Bronchial epithelial cell (primary cell): Measurements from ENCODE around the gene OR4D1. TPM values are rescaled to one million over a fixed set of nuclear protein-coding genes. Genes with fewer than 3 reads are reported as not detected.
"Not testable (repeated sequence)": the region's sequence is repeated elsewhere in the genome, so short reads cannot be mapped to it uniquely, and the experiment has no call there.

Experiments used
- DNase-seq: peaks from one replicate; pipeline ENCODE4 v3.0.0-alpha.2; 2010; ENCODE audit warnings: low read depth
- FAIRE-seq: peaks from 2 replicates; lab custom pipeline; 2011; peaks lifted over from hg19 to GRCh38; lab: Jason Lieb, UNC
- H3K27me3 ChIP-seq: 2 replicates; pipeline ENCODE4 v1.5.1; 2011; ENCODE audit warnings: low read length; ENCODE audit not compliant: control insufficient read depth, insufficient read depth
- H3K36me3 ChIP-seq: 2 replicates; pipeline ENCODE4 v1.5.1; 2011; ENCODE audit warnings: low read length; ENCODE audit not compliant: control insufficient read depth, insufficient read depth
- H3K4me3 ChIP-seq: 2 replicates; pipeline ENCODE4 v1.5.1; 2011; ENCODE audit warnings: mild to moderate bottlenecking, low read depth, low read length, control low read depth
- total RNA-seq: library from RNA; depleted of rRNA; stranded (reverse); fragments of >200 nt; gene quantifications from 2 replicates; pipeline ENCODE4 v1.2.1, GENCODE V29; 2014
- TF ChIP-seq, protein P1 (sequence below): IDR thresholded peaks from 2 replicates; pipeline ENCODE4 v1.5.1; 2011; ENCODE audit warnings: mild to moderate bottlenecking, moderate library complexity, low read length, control low read depth, inconsistent platforms; ENCODE audit not compliant: insufficient read depth, severe bottlenecking

OR4D1 gene
- not detected in 2 replicates for total RNA-seq

DNA sequence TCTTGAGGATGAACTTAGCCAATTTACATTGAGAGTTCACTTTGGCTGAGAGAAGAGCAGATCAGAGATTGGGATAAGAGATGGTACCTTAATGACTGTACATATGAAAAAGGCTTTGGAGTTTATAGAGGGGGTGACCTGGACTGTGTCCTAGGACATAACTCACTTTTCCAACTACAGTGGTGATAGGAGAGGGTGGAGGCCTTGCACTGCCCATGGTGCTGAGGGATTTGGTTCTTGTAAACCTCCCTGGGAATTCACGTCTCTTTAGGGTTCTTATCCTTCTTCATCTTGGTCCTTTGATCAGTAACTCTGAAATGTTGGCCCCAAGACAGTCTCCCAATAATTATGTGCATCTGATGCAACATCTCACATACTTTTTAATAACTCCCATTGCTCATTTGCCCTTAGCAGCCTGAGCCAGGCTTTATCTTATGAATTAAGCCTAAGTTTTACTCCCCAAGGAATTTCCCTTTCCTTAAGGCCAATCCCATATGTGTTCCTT, at the start of gene OR4D1:
TSS of gene OR4D1 (plus strand) at position 455 of the 505 bp plus-strand sequence. CDS start 6,770 bp downstream, outside the sequence.
- H3K36me3 ChIP-seq: no peaks in the 10 kb centered on the region
- H3K4me3 ChIP-seq: no peak within 1 kb of the TSS
- DNase-seq: no peak
- peaks cover 7% of the 10 kb centered on the region for H3K27me3 ChIP-seq
- TF ChIP-seq, protein P1, sequence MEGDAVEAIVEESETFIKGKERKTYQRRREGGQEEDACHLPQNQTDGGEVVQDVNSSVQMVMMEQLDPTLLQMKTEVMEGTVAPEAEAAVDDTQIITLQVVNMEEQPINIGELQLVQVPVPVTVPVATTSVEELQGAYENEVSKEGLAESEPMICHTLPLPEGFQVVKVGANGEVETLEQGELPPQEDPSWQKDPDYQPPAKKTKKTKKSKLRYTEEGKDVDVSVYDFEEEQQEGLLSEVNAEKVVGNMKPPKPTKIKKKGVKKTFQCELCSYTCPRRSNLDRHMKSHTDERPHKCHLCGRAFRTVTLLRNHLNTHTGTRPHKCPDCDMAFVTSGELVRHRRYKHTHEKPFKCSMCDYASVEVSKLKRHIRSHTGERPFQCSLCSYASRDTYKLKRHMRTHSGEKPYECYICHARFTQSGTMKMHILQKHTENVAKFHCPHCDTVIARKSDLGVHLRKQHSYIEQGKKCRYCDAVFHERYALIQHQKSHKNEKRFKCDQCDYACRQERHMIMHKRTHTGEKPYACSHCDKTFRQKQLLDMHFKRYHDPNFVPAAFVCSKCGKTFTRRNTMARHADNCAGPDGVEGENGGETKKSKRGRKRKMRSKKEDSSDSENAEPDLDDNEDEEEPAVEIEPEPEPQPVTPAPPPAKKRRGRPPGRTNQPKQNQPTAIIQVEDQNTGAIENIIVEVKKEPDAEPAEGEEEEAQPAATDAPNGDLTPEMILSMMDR: no peak
- FAIRE-seq: no peak

DNA sequence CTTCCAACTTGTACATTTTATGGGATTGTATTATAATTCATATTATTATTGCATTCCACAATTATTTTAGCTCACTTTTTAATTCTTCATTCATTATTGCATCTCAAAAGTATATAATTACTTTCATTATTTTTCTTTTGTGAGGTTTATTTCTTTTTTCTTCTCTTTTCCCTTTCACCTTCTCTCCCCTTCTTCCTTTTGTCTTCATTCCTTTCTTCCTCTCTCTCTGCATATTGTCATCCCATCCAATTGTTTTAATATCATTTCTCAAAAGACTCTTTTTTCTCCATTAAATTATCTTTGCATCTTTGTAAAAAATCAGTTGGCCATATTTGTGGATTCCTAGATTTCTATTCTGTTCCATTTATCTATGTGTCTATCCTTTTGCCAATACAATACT, 47.7 kb upstream of the OR4D1 start:
- FAIRE-seq: no peak
- no peak for DNase-seq
- Histone ChIP-seq H3K27me3 (no peaks in the 10 kb centered on the region), H3K36me3 (no peaks in the 10 kb centered on the region), H3K4me3 (no peak overlapping the region)
- TF ChIP-seq, protein P1: no peak

DNA sequence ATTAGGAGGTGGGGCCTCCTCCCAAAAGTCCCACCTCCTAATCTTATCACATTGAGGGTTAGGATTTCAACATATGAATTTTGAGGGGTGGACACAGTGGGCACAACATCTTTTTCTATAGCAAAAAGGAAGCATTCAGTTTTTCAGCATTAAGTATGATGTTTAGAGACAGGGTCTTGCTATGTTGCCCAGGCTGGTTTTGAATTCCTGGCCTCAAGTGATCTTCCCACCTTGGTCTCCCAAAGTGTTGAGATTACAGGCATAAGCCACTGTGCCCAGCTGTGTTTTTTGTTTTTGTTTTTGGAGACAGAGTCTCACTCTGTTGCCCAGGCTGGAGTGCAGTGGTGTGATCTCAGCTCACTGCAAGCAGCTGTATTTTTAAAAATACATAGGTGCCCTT, 46.3 kb upstream of the OR4D1 start:
- H3K36me3 ChIP-seq, H3K4me3 ChIP-seq, FAIRE-seq, DNase-seq, H3K27me3 ChIP-seq: not testable (repeated sequence)

DNA sequence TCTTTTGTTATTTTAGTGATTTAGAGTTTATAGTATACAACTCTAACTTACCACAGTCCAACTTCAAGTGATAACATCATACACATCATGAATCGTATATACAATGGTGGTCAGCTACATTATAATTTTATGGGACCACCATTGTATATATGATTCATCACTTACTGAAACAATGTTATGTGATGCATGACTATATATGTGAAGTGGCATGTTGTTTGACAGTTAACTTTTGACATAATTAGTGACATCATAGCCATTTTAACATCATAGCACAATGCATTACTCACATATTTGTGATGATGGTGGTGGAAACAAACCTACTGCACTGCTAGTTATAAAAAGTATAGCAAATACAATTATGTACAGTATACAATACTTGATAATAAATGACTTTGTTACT, 43.1 kb upstream of the OR4D1 start:
- DNase-seq (no peak), FAIRE-seq (no peak)
- Histone ChIP-seq H3K36me3 (no peaks in the 10 kb centered on the region), H3K27me3 (no peaks in the 10 kb centered on the region), H3K4me3 (no peak overlapping the region)
- TF ChIP-seq, protein P1: no peak

DNA sequence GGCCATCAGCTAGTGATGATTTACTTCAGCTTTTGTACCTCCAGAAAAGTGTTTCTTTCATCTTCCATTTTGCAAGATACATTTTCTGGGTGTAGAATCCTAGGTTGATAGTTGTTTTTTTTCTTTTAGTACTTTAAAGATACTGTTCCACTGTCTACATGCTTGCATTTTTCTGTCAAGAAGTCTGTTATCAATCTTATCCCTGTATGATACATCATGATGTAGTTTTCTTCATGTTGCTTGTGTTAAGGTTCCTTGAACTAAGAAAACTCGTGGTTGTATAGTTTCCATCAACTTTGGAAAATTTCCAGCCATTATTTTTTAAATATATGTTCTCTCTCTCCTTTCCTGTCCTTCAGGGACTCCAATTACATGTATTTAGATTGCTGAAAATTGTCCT, 40.9 kb upstream of the OR4D1 start:
- Histone ChIP-seq H3K36me3 (no peaks in the 10 kb centered on the region), H3K4me3 (no peak overlapping the region), H3K27me3 (no peaks in the 10 kb centered on the region)
- TF ChIP-seq, protein P1: no peak
- FAIRE-seq (no peak), DNase-seq (no peak)

DNA sequence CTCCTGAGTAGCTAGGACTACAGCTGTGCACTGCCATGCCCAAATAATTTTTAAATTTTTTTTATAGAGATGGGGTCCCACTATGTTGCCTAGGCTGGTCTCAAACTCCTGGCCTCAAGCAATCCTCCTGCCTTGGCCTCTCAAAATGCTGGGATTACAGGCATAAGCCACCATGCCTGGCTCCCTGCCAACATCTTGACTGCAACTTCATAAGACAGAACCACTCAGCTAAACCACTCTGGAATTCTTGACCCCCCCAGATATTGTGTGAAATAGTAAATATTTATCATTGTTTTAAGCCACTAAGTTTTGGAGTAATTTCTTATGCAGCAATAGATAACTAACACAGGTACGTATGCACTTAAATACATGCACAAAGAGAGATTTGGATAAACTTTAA, 39.0 kb upstream of the OR4D1 start:
- FAIRE-seq (no peak), DNase-seq (no peak)
- Histone ChIP-seq H3K36me3 (no peaks in the 10 kb centered on the region), H3K4me3 (no peak overlapping the region), H3K27me3 (no peaks in the 10 kb centered on the region)
- TF ChIP-seq, protein P1: no peak
